K562 (cell line): ENCODE data around the gene GABBR1. TPM values are rescaled to one million over a fixed set of nuclear protein-coding genes. Genes with fewer than 3 reads are reported as not detected.

Experiments
- CCNT2 ChIP-seq: IDR thresholded peaks from 2 replicates; pipeline ENCODE4 v1.6.1; 2011; ENCODE audit warnings: borderline replicate concordance, low read depth, mild to moderate bottlenecking, moderate library complexity, mixed read lengths, low read length; ENCODE audit not compliant: insufficient read length; ENCODE audit errors: extremely low read depth
- CTBP1 ChIP-seq: fragments of 450-650 bp; IDR thresholded peaks from 2 replicates; pipeline ENCODE4 v1.6.1; 2016; ENCODE audit warnings: borderline replicate concordance
- JUND ChIP-seq, 2 experiments: IDR thresholded peaks; 2 replicates in 1 of 2; 3 replicates in 1 of 2; pipeline ENCODE4 v1.6.1; 2011; ENCODE audit warnings: borderline replicate concordance in 2 of 2, low read depth in 2 of 2, low read length in 2 of 2, improper control_type of control experiment in 1 of 2, missing biosample characterization in 1 of 2, missing genetic modification characterization in 1 of 2, missing genetic modification reagents in 1 of 2
- MECOM ChIP-seq: fragments of 250-450 bp; sonication (Bioruptor Pico); IDR thresholded peaks from 2 replicates; pipeline ENCODE4 v1.8.0; 2022; ENCODE audit warnings: inconsistent platforms
- POLR2A ChIP-seq: fragments of 450-650 bp; conservative IDR thresholded peaks from 2 replicates; pipeline ENCODE4 v1.6.1; 2016
- RBFOX2 ChIP-seq: fragments of 200-400 bp; formaldehyde crosslinking; IDR thresholded peaks from 2 replicates; pipeline ENCODE4 v1.6.1; 2017; ENCODE audit warnings: low read depth, mild to moderate bottlenecking, low read length, moderate library complexity
- RBM22 ChIP-seq: fragments of 200-400 bp; formaldehyde crosslinking; IDR thresholded peaks from 2 replicates; pipeline ENCODE4 v1.6.1; 2018; ENCODE audit warnings: low read length, low read depth; ENCODE audit not compliant: poor library complexity, severe bottlenecking
- polyA plus RNA-seq, 8 experiments: library from polyadenylated mRNA; depleted of rRNA in 4 of 8; stranded (reverse) in 5 of 8; unstranded in 3 of 8; fragments of >200 nt; fragmentation: Nextera tagmentation in 2 of 8; fragmentation: Illumina TruSeq in 1 of 8; extraction: Ambion mirVana in 2 of 8; extraction: Trizol in 1 of 8; gene quantifications; 2 replicates each; pipeline versions ENCODE4 v1.2.1 to v1.2.3, GENCODE V29; 2011 to 2014; ENCODE audit warnings: inconsistent platforms in 1 of 8, missing spikeins in 1 of 8
- total RNA-seq, 7 experiments: library from RNA; depleted of rRNA in 6 of 7; stranded (reverse); fragments of >200 nt in 6 of 7; fragmentation: Illumina TruSeq in 2 of 7; extraction: Trizol in 2 of 7; gene quantifications; 2 replicates each; pipeline versions ENCODE4 v1.2.1 to v1.2.3, GENCODE V29; 2011 to 2021; ENCODE audit warnings: low replicate concordance in 1 of 7
- TF ChIP-seq, protein P1 (sequence below), 2 experiments: fragments of 450-650 bp in 1 of 2; sonication (generic) in 1 of 2; formaldehyde crosslinking in 1 of 2; IDR thresholded peaks; 2 replicates each; pipeline versions ENCODE4 v1.7.1 to v1.9.0; 2016 to 2022; ENCODE audit warnings: inconsistent platforms in 1 of 2, mild to moderate bottlenecking in 1 of 2, missing genetic modification reagents in 1 of 2

Gene GABBR1
- total and polyA plus RNA-seq, 9 of the 15 experiments (the other 6 are each of a cell fraction or from before 2014, with no cell fraction given), result 2.2 to 48.3 (median 20.8) TPM

DNA sequence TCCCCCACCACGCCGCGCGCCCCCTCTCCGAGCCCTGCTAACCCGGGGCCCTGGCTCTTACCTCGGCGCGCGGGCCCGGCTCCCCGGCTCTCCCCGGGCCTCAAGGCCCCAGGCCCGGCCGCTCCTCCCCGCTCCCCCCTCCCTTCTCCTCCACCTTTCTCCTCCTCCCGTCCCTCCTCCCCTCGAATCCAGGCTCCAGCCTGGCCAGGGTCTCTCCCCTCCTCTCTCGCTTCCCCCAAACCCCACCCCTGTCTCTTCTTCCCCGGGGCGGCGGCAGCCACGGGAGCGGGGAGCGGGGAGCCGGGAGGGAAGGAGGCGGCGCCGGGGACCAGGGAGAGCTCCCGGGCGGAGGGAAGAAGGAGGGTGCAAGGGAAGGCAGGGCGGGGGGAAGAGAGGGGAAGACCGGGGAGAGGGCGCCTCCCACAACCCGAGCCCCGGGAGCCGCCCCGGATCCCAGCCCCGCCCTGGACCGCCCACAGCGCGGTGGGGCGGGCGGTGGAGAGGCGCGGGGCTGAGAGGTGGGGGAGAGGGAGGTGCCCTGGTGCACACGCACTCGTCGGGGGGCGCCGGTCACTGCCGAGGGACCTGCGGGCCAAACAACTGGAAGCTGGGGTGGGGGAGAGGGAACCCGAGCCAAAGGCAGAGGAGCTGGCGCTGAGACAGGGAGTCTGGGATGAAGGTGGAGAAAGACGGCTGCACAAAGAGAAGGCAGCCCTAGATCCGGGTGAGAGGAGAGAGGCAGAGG, at the start of gene GABBR1 (continued):
- TF ChIP-seq, protein P1, sequence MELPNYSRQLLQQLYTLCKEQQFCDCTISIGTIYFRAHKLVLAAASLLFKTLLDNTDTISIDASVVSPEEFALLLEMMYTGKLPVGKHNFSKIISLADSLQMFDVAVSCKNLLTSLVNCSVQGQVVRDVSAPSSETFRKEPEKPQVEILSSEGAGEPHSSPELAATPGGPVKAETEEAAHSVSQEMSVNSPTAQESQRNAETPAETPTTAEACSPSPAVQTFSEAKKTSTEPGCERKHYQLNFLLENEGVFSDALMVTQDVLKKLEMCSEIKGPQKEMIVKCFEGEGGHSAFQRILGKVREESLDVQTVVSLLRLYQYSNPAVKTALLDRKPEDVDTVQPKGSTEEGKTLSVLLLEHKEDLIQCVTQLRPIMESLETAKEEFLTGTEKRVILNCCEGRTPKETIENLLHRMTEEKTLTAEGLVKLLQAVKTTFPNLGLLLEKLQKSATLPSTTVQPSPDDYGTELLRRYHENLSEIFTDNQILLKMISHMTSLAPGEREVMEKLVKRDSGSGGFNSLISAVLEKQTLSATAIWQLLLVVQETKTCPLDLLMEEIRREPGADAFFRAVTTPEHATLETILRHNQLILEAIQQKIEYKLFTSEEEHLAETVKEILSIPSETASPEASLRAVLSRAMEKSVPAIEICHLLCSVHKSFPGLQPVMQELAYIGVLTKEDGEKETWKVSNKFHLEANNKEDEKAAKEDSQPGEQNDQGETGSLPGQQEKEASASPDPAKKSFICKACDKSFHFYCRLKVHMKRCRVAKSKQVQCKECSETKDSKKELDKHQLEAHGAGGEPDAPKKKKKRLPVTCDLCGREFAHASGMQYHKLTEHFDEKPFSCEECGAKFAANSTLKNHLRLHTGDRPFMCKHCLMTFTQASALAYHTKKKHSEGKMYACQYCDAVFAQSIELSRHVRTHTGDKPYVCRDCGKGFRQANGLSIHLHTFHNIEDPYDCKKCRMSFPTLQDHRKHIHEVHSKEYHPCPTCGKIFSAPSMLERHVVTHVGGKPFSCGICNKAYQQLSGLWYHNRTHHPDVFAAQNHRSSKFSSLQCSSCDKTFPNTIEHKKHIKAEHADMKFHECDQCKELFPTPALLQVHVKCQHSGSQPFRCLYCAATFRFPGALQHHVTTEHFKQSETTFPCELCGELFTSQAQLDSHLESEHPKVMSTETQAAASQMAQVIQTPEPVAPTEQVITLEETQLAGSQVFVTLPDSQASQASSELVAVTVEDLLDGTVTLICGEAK (IDR thresholded peaks at IDR 0.05), result no peak
- TF ChIP-seq, protein P1 (CRISPR knock-in tag; IDR thresholded peaks at IDR 0.05), result no peak
- no peak for TF ChIP-seq MECOM (CRISPR knock-in tag)
- TF ChIP-seq CTBP1, result peak; percentile 78
- TF ChIP-seq POLR2A, result peak; percentile 60
- no peak for TF ChIP-seq RBM22
- no peak for TF ChIP-seq JUND (IDR thresholded peaks at IDR 0.05; ENCODE audit: borderline replicate concordance, low read depth, low read length)
- TF ChIP-seq JUND (tag; IDR thresholded peaks at IDR 0.05; ENCODE audit: borderline replicate concordance, low read depth, low read length), result no peak
- peak; percentile 84 for TF ChIP-seq CCNT2
- TF ChIP-seq RBFOX2, result peak; percentile 62
